K562 (cell line): ENCODE measurements around the gene MAGEB2. TPM values are rescaled to one million over a fixed set of nuclear protein-coding genes. Genes with fewer than 3 reads are reported as not detected.

Experiments
- ATAC-seq: fragments of 200-7000 bp; cut with Tn5 transposase; 3 replicates; pipeline ENCODE4 v1.9.1; 2020; ENCODE audit warnings: moderate library complexity
- BruUV-seq: library from RNA; stranded (reverse); fragments of 400-500 nt; replicated peaks from 2 replicates; lab custom pipeline; 2021; lab: Mats Ljungman, UMichigan
- CTCF ChIA-PET: fragments of 300-600 bp; formaldehyde crosslinking; extraction: SDS; loops from one replicate; lab custom pipeline; 2021; ENCODE audit warnings: low intra/inter-chr PET ratio; lab: Yijun Ruan, JAX
- POLR2A ChIA-PET: fragments of 300-600, 350-650 bp; sonication (Branson Sonifier 250); formaldehyde crosslinking; extraction: SDS; loops from one replicate; lab custom pipeline; 2021; ENCODE audit warnings: antibody characterized with exemption, inconsistent platforms; lab: Yijun Ruan, JAX
- DNase-seq, 4 experiments: peaks; one replicate each; pipeline versions ENCODE4 v3.0.0 to v3.0.0-alpha.2; 2011 to 2018; ENCODE audit warnings: low spot score in 3 of 4, mixed read lengths in 3 of 4; ENCODE audit errors: extremely low read depth in 1 of 4
- FAIRE-seq: peaks from 2 replicates; lab custom pipeline; 2011; peaks lifted over from hg19 to GRCh38; lab: Jason Lieb, UNC
- H2AFZ ChIP-seq: 2 replicates; pipeline ENCODE4 v1.6.0; 2011; ENCODE audit warnings: low read depth, low read length, control low read depth, inconsistent platforms
- H3K27ac ChIP-seq: fragments of 200-600 bp; 3 replicates; pipeline ENCODE4 v1.8.0; 2011; ENCODE audit warnings: low read depth, mild to moderate bottlenecking, control low read depth, inconsistent platforms, low read length, moderate library complexity, mixed read lengths; ENCODE audit errors: extremely low read depth
- H3K27me3 ChIP-seq, 2 experiments: fragments of 300-600 bp in 1 of 2; 2 replicates in 1 of 2; 3 replicates in 1 of 2; pipeline versions ENCODE4 v1.6.0 to v1.8.0; 2011; ENCODE audit warnings: inconsistent platforms in 2 of 2, low read length in 2 of 2, mild to moderate bottlenecking in 1 of 2, mixed read lengths in 1 of 2, moderate library complexity in 1 of 2; ENCODE audit not compliant: control insufficient read depth in 2 of 2, insufficient read depth in 2 of 2
- H3K36me3 ChIP-seq: fragments of 300-600 bp; 3 replicates; pipeline ENCODE4 v1.8.0; 2011; ENCODE audit warnings: mild to moderate bottlenecking, low read length, inconsistent platforms; ENCODE audit not compliant: control insufficient read depth, insufficient read depth
- H3K4me1 ChIP-seq, 2 experiments: fragments of 200-600 bp in 1 of 2; replicated peaks in 1 of 2; 2 replicates in 1 of 2; 3 replicates in 1 of 2; pipeline versions ENCODE4 v1.5.1 to v1.8.0; 2011; ENCODE audit warnings: inconsistent platforms in 2 of 2, low read length in 2 of 2, mild to moderate bottlenecking in 1 of 2, mixed read lengths in 1 of 2, moderate library complexity in 1 of 2; ENCODE audit not compliant: control insufficient read depth in 2 of 2, insufficient read depth in 2 of 2
- H3K4me2 ChIP-seq: 2 replicates; pipeline ENCODE4 v1.6.1; 2011; ENCODE audit warnings: low read length, control low read depth, inconsistent platforms, mixed read lengths; ENCODE audit not compliant: insufficient read depth
- H3K4me3 ChIP-seq: fragments of 200-600 bp; sonication (generic), shearing (Covaris generic); 2 replicates; pipeline ENCODE4 v1.5.1; 2016; ENCODE audit warnings: control low read depth, inconsistent platforms
- H3K79me2 ChIP-seq: fragments of 200-600 bp; 3 replicates; pipeline ENCODE4 v1.8.0; 2011; ENCODE audit warnings: low read length, inconsistent platforms; ENCODE audit not compliant: control insufficient read depth, insufficient read depth
- H3K9ac ChIP-seq, 2 experiments: 2 replicates each; pipeline versions ENCODE4 v1.6.0 to v1.6.1; 2011; ENCODE audit warnings: low read depth in 2 of 2, low read length in 2 of 2, control low read depth in 1 of 2, inconsistent platforms in 1 of 2, mild to moderate bottlenecking in 1 of 2, mixed read lengths in 1 of 2; ENCODE audit not compliant: insufficient read depth in 1 of 2
- H3K9me1 ChIP-seq: one replicate; pipeline ENCODE4 v1.6.0; 2011; ENCODE audit warnings: inconsistent platforms, mild to moderate bottlenecking, low read length, moderate library complexity; ENCODE audit not compliant: control insufficient read depth, insufficient read depth
- H3K9me3 ChIP-seq: replicated peaks from 2 replicates; pipeline ENCODE4 v1.5.1; 2011; ENCODE audit warnings: low read depth, low read length, inconsistent platforms; ENCODE audit not compliant: control insufficient read depth, insufficient read depth
- H4K20me1 ChIP-seq: replicated peaks from 2 replicates; pipeline ENCODE4 v1.6.1; 2011; ENCODE audit warnings: low read length, inconsistent platforms, mixed read lengths; ENCODE audit not compliant: control insufficient read depth, insufficient read depth
- FOXJ3 ChIP-seq: sonication (generic); formaldehyde crosslinking; IDR thresholded peaks from 2 replicates; pipeline ENCODE4 v1.4.0; 2020; ENCODE audit warnings: mild to moderate bottlenecking, missing genetic modification reagents
- FOXK2 ChIP-seq, 2 experiments: fragments of 450-650 bp; IDR thresholded peaks in 1 of 2; conservative IDR thresholded peaks in 1 of 2; 2 replicates each; pipeline ENCODE4 v1.6.1; 2016; ENCODE audit warnings: low read depth in 2 of 2, mild to moderate bottlenecking in 1 of 2
- ILK ChIP-seq: fragments of 450-650 bp; IDR thresholded peaks from 2 replicates; pipeline ENCODE4 v1.6.1; 2016; ENCODE audit warnings: missing genetic modification characterization, low read depth, mild to moderate bottlenecking, missing compliant biosample characterization, moderate library complexity, borderline replicate concordance
- KDM4B ChIP-seq, 2 experiments: fragments of 450-650 bp in 1 of 2; sonication (generic) in 1 of 2; IDR thresholded peaks; 2 replicates each; pipeline ENCODE4 v1.6.1; 2016 to 2017; ENCODE audit warnings: borderline replicate concordance in 2 of 2, antibody characterized with exemption in 1 of 2, low read depth in 1 of 2, mild to moderate bottlenecking in 1 of 2
- NFXL1 ChIP-seq: fragments of 450-650 bp; formaldehyde crosslinking; IDR thresholded peaks from 2 replicates; pipeline ENCODE4 v1.4.0; 2021; ENCODE audit warnings: mild to moderate bottlenecking
- POLR2G ChIP-seq: fragments of 200-400 bp; formaldehyde crosslinking; IDR thresholded peaks from 2 replicates; pipeline ENCODE4 v1.6.1; 2017; ENCODE audit warnings: low read depth, mild to moderate bottlenecking, antibody characterized with exemption, low read length, moderate library complexity
- RBFOX2 ChIP-seq: fragments of 200-400 bp; formaldehyde crosslinking; IDR thresholded peaks from 2 replicates; pipeline ENCODE4 v1.6.1; 2017; ENCODE audit warnings: low read depth, mild to moderate bottlenecking, low read length, moderate library complexity
- SRSF3 ChIP-seq: fragments of 200-400 bp; formaldehyde crosslinking; IDR thresholded peaks from 2 replicates; pipeline ENCODE4 v1.6.1; 2016; ENCODE audit warnings: mild to moderate bottlenecking, low read length, moderate library complexity; ENCODE audit not compliant: insufficient read depth
- ZNF398 ChIP-seq: fragments of 250-450 bp; sonication (Bioruptor Pico); IDR thresholded peaks from 2 replicates; pipeline ENCODE4 v1.8.0; 2021; ENCODE audit warnings: moderate library complexity, mild to moderate bottlenecking, inconsistent platforms
- WGBS: fragments of 100-300 bp; shearing (Covaris generic); methylation state at CpG from one replicate; pipeline ENCODE4 v1.1.6; 2016; ENCODE audit warnings: low coverage, mixed read lengths; ENCODE audit not compliant: insufficient coverage; ENCODE audit errors: missing lambda C conversion rate; 5-methylcytosine and 5-hydroxymethylcytosine counted together
- in situ Hi-C: fragments of 300-500 bp; cut with MboI; formaldehyde crosslinking; loops from 4 replicates; pipeline ENCODE4 v1.15.0; 2018; ENCODE audit warnings: inconsistent platforms, mixed read lengths
- intact Hi-C: fragments of 100-400 bp; cut with micrococcal nuclease; formaldehyde crosslinking; loops from 2 replicates; pipeline ENCODE4 v1.14.2; 2022
- polyA plus RNA-seq, 8 experiments: library from polyadenylated mRNA; depleted of rRNA in 4 of 8; stranded (reverse) in 5 of 8; unstranded in 3 of 8; fragments of >200 nt; fragmentation: Nextera tagmentation in 2 of 8; fragmentation: Illumina TruSeq in 1 of 8; extraction: Ambion mirVana in 2 of 8; extraction: Trizol in 1 of 8; gene quantifications; 2 replicates each; pipeline versions ENCODE4 v1.2.1 to v1.2.3, GENCODE V29; 2011 to 2014; ENCODE audit warnings: inconsistent platforms in 1 of 8, missing spikeins in 1 of 8
- total RNA-seq, 7 experiments: library from RNA; depleted of rRNA in 6 of 7; stranded (reverse); fragments of >200 nt in 6 of 7; fragmentation: Illumina TruSeq in 2 of 7; extraction: Trizol in 2 of 7; gene quantifications; 2 replicates each; pipeline versions ENCODE4 v1.2.1 to v1.2.3, GENCODE V29; 2011 to 2021; ENCODE audit warnings: low replicate concordance in 1 of 7
- TF ChIP-seq, protein P1 (sequence below): fragments of 450-650 bp; formaldehyde crosslinking; IDR thresholded peaks from 2 replicates; pipeline ENCODE4 v1.4.0; 2020; ENCODE audit warnings: mild to moderate bottlenecking, moderate library complexity

The MAGEB2 gene
- total and polyA plus RNA-seq, 9 of the 15 experiments (the other 6 are each of a cell fraction or from before 2014, with no cell fraction given), result 21.6 to 277 (median 88.8) TPM

DNA sequence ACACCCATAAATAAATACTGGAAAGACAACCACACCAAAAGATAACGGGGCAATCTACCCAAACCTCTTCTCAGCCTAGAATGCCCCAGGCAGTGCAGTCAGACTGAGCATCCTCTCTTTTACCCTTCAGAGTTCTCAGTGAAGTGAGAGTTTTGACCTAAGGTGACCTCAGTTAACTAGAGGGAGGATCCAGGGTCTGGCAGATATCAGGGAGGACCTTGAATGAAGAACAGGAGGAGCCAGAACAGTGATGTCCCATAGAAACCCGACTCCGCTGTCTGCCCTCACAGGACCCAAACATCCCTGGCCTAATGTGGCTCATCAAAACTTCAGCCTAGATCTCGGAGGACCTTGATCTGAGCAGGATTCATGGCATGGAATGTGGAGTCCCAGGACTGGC is 15.0 kb downstream of the MAGEB2 start, which contains the start of gene MAGEB3:
Gene MAGEB3 (plus strand): TSS at position 263 of the 400 bp plus-strand sequence. CDS start 5,268 bp downstream, outside the sequence.
- TF ChIP-seq ILK (no peak), RBFOX2 (no peak), ZNF398 (CRISPR knock-in tag) (no peak), KDM4B (IDR thresholded peaks at IDR 0.05; ENCODE audit: borderline replicate concordance in 2 of 2, low read depth in 1 of 2) (no peak), NFXL1 (CRISPR knock-in tag) (no peak), FOXK2 (conservative IDR thresholded peaks at IDR 0.05 in 1 of 2, IDR thresholded peaks at IDR 0.05 in 1 of 2; ENCODE audit: low read depth in 2 of 2) (no peak), SRSF3 (no peak), FOXJ3 (CRISPR knock-in tag) (no peak), POLR2G (no peak)
- TF ChIP-seq, protein P1, sequence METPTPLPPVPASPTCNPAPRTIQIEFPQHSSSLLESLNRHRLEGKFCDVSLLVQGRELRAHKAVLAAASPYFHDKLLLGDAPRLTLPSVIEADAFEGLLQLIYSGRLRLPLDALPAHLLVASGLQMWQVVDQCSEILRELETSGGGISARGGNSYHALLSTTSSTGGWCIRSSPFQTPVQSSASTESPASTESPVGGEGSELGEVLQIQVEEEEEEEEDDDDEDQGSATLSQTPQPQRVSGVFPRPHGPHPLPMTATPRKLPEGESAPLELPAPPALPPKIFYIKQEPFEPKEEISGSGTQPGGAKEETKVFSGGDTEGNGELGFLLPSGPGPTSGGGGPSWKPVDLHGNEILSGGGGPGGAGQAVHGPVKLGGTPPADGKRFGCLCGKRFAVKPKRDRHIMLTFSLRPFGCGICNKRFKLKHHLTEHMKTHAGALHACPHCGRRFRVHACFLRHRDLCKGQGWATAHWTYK (CRISPR knock-in tag), result no peak
- intact Hi-C loops (no loop called here), in situ Hi-C loops (no loop called here)
- ChIA-PET CTCF (no interaction called here), POLR2A (no interaction called here)
- WGBS, result 36% methylated on average over 4 of the region's 4 CpGs
- H3K4me2 ChIP-seq, result no peak within 1 kb of the TSS
- no TSS peak for BruUV-seq
- H3K4me3 ChIP-seq, result no peak within 1 kb of the TSS
- DNase-seq, result no peak
- H4K20me1 ChIP-seq, result no peaks in the 10 kb centered on the region
- no peak within 1 kb of the TSS for H2AFZ ChIP-seq
- H3K9me3 ChIP-seq, result no peaks in the 10 kb centered on the region
- no peaks in the 10 kb centered on the region; a peak in 1 of 5 replicates for H3K4me1 ChIP-seq
- no peak for ATAC-seq
- no peaks in the 10 kb centered on the region for H3K27me3 ChIP-seq
- H3K79me2 ChIP-seq, result no peaks in the 10 kb centered on the region
- no peaks in the 10 kb centered on the region for H3K9me1 ChIP-seq
- H3K36me3 ChIP-seq, result no peaks in the 10 kb centered on the region
- no peak for FAIRE-seq
- no peak within 1 kb of the TSS for H3K9ac ChIP-seq
- H3K27ac ChIP-seq, result no peak within 1 kb of the TSS
